GM19452 (cell line): ENCODE data around the gene IMP4.

Experiments used
- ATAC-seq: cut with Tn5 transposase; IDR thresholded peaks from one replicate; pipeline ENCODE4 v1.9.1; 2021; ENCODE audit not compliant: unreplicated experiment

The IMP4 gene

GRCh38 chr2:130391872-130392670 lies 49.4 kb downstream of the IMP4 start:
- no peak for ATAC-seq

DNA sequence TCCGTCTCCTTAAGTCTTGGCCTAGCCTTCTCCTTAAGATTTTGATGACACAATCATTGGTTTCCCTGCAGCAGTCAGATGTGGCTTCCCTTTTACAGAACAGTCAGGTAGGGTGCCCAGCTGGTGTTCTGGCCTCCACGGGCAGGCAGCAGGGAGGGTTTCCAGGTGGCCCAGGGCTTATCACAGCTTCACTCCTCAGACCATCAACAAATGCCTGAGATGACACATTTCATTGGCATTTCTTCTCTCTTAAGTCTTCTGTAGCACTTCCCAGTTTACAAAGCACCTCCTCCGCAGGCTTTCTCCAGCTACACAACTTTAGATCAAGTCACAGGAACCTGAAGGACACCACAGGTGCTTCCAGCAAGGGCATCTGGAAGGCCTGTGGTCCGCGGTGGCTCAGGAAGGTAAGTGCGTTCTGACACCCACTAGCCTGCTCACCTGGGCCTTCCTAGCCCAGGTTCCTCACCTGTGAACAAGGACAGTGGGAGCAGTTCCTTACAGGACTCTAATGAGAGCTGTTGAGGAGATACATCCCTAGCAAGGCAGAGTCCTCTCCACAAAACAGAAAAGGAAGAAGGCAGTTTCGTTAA lies 50.7 kb downstream of the IMP4 start:
- no peak for ATAC-seq
